Measurements from ENCODE around the gene PDCD1LG2. TPM values are rescaled to one million over a fixed set of nuclear protein-coding genes. Genes with fewer than 3 reads are reported as not detected.

PDCD1LG2 gene
- total and polyA plus RNA-seq, 2 experiments from 2014 or later, result not detected

DNA sequence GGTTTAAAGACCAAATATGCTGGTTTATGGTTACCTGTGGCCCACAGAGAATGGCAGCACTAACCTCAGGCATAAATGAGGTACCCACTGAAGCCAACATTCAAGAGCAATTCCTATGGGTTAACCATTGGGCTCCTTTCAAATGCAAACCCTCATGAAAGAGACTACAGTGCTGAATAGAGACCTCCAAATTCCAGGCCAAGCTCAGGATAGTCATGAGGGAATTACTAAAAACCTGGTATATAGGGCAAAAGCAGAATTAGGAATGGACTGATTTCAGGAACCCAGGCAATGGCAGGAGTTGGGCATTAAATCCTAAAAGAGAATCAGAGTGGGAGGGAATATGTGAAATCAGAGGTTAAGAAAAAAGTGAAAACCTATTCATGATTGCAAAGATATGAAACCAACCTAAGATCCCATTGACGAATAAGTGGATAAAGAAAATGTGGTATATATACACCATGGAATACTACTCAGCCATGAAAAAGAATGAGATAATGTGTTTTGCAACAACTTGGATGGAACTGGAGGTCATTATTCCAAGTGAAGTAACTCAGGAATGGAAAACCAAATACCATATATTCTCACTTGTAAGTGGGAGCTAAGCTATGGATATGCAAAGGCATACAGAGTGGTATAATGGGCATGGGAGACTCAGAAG lies 51.6 kb downstream of the PDCD1LG2 start:
- WGBS (ENCODE audit: low lambda C conversion rate, missing lambda C conversion rate), result 95% methylated on average over 1 of the region's 1 CpG
- H3K4me2 ChIP-seq, result no peak overlapping the region
- H2AFZ ChIP-seq, result no peak overlapping the region
- no peaks in the 10 kb centered on the region for H3K4me1 ChIP-seq (ENCODE audit: insufficient read depth)
- no peaks in the 10 kb centered on the region for H3K36me3 ChIP-seq (replicated peaks; ENCODE audit: insufficient read depth, low read depth)
- H3K27me3 ChIP-seq, result no peaks in the 10 kb centered on the region
- H4K20me1 ChIP-seq (ENCODE audit: insufficient read depth, poor library complexity, severe bottlenecking), result no peaks in the 10 kb centered on the region
- DNase-seq (ENCODE audit: low spot score), result no peak
- TF ChIP-seq EZH2phosphoT487 (IDR thresholded peaks at IDR 0.05; ENCODE audit: low read depth, severe bottlenecking, unreplicated experiment) (no peak), EZH2 (IDR thresholded peaks at IDR 0.05; ENCODE audit: borderline replicate concordance) (no peak)
- TF ChIP-seq, protein P1, sequence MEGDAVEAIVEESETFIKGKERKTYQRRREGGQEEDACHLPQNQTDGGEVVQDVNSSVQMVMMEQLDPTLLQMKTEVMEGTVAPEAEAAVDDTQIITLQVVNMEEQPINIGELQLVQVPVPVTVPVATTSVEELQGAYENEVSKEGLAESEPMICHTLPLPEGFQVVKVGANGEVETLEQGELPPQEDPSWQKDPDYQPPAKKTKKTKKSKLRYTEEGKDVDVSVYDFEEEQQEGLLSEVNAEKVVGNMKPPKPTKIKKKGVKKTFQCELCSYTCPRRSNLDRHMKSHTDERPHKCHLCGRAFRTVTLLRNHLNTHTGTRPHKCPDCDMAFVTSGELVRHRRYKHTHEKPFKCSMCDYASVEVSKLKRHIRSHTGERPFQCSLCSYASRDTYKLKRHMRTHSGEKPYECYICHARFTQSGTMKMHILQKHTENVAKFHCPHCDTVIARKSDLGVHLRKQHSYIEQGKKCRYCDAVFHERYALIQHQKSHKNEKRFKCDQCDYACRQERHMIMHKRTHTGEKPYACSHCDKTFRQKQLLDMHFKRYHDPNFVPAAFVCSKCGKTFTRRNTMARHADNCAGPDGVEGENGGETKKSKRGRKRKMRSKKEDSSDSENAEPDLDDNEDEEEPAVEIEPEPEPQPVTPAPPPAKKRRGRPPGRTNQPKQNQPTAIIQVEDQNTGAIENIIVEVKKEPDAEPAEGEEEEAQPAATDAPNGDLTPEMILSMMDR (IDR thresholded peaks at IDR 0.05; ENCODE audit: poor library complexity), result no peak
- no peak overlapping the region for H3K4me3 ChIP-seq
- H3K27ac ChIP-seq, result no peak overlapping the region
- H3K9me3 ChIP-seq (ENCODE audit: low read depth), result no peaks in the 10 kb centered on the region
- H3K9me2 ChIP-seq (replicated peaks; ENCODE audit: insufficient read depth), result no peaks in the 10 kb centered on the region
- no peaks in the 10 kb centered on the region for H3K79me2 ChIP-seq

DNA sequence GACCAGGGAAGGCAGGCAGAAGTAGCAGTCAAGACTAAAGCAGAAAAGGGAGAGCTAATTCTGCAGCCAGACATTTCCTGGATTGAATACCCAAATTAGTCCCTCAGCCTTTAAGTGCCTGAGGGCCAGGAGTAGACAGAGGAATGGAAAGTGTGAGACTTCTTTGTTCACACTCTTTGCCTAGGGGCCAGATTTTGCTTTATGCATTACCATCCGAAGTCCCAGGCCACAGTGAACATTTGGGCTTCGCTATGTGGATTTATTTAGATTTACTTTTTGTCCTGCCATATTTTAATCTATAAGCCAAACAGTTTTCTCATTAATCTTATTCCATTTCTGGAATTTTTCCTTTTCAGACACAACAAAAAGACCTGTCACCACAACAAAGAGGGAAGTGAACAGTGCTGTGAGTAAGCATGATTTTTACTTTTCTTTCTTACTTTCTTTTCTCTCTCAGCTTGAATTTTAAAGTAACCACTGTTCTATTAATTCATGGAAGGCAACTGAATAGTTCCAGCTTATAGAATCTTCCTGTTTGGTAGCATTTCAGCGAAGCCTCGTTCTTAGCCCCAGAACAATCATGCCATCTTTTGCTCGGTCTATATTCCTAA lies 52.6 kb downstream of the PDCD1LG2 start:
- Histone ChIP-seq H3K4me1 (ENCODE audit: insufficient read depth) (no peaks in the 10 kb centered on the region), H3K9me2 (replicated peaks; ENCODE audit: insufficient read depth) (no peaks in the 10 kb centered on the region), H3K27ac (no peak overlapping the region), H3K27me3 (no peaks in the 10 kb centered on the region), H2AFZ (no peak overlapping the region), H3K4me2 (no peak overlapping the region), H3K4me3 (no peak overlapping the region), H3K79me2 (no peaks in the 10 kb centered on the region), H4K20me1 (ENCODE audit: insufficient read depth, poor library complexity, severe bottlenecking) (no peaks in the 10 kb centered on the region), H3K9me3 (ENCODE audit: low read depth) (no peaks in the 10 kb centered on the region), H3K36me3 (replicated peaks; ENCODE audit: insufficient read depth, low read depth) (no peaks in the 10 kb centered on the region)
- TF ChIP-seq, protein P1 (IDR thresholded peaks at IDR 0.05; ENCODE audit: poor library complexity), result no peak
- no peak for TF ChIP-seq EZH2phosphoT487 (IDR thresholded peaks at IDR 0.05; ENCODE audit: low read depth, severe bottlenecking, unreplicated experiment)
- TF ChIP-seq EZH2 (IDR thresholded peaks at IDR 0.05; ENCODE audit: borderline replicate concordance), result no peak
- WGBS (ENCODE audit: low lambda C conversion rate, missing lambda C conversion rate), result 85% methylated on average over 5 of the region's 5 CpGs
- DNase-seq (ENCODE audit: low spot score), result no peak

DNA sequence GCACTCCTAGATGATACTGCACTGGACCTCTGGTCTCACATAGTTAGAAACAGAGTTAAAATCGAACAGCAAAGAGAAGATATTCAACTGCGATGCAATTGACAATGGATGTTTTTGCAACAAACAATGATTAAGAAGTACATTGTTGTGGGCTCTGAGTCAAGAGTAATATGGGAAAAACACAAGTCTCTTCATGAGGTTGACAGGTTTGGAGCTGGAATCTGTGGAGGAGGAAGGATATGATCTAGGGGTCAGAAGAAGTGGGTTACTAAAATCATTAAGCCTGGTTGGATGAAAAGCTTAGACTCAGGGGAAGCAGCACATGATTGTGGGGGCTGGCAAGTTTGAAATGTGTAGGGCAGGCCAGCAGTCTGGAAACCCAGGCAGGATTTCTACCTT lies 53.1 kb downstream of the PDCD1LG2 start:
- 75% methylated on average over 2 of the region's 2 CpGs for WGBS (ENCODE audit: low lambda C conversion rate, missing lambda C conversion rate)
- Histone ChIP-seq H2AFZ (no peak overlapping the region), H3K27ac (no peak overlapping the region), H3K9me3 (ENCODE audit: low read depth) (no peaks in the 10 kb centered on the region), H3K79me2 (no peaks in the 10 kb centered on the region), H3K4me2 (no peak overlapping the region), H4K20me1 (ENCODE audit: insufficient read depth, poor library complexity, severe bottlenecking) (no peaks in the 10 kb centered on the region), H3K4me1 (ENCODE audit: insufficient read depth) (no peaks in the 10 kb centered on the region), H3K4me3 (no peak overlapping the region), H3K36me3 (replicated peaks; ENCODE audit: insufficient read depth, low read depth) (no peaks in the 10 kb centered on the region), H3K9me2 (replicated peaks; ENCODE audit: insufficient read depth) (no peaks in the 10 kb centered on the region), H3K27me3 (no peaks in the 10 kb centered on the region)
- no peak for DNase-seq (ENCODE audit: low spot score)
- TF ChIP-seq EZH2phosphoT487 (IDR thresholded peaks at IDR 0.05; ENCODE audit: low read depth, severe bottlenecking, unreplicated experiment) (no peak), EZH2 (IDR thresholded peaks at IDR 0.05; ENCODE audit: borderline replicate concordance) (no peak)
- TF ChIP-seq, protein P1 (IDR thresholded peaks at IDR 0.05; ENCODE audit: poor library complexity), result no peak

All from hepatocyte (in vitro differentiated cells).